Measurements from ENCODE around the gene SLC29A1.
"Not testable (repeated sequence)": the region's sequence is repeated elsewhere in the genome, so short reads cannot be mapped to it uniquely, and the experiment has no call there.

The SLC29A1 gene

GRCh38 chr6:44196351-44196750 lies 27.0 kb upstream of the SLC29A1 start:
- not testable (repeated sequence) for H3K4me1 ChIP-seq (ENCODE audit: control insufficient read depth in 1 of 2, insufficient read depth in 2 of 2, low read length in 2 of 2); H3K4me3 ChIP-seq (ENCODE audit: low read depth in 1 of 2, low read length in 2 of 2); H3K27ac ChIP-seq (ENCODE audit: low read length); H3K27me3 ChIP-seq (ENCODE audit: low read depth, low read length); H3K36me3 ChIP-seq (ENCODE audit: control insufficient read depth in 1 of 2, insufficient read depth in 2 of 2, low read length in 2 of 2); H3K9me3 ChIP-seq (ENCODE audit: control insufficient read depth in 1 of 2, low read length in 2 of 2)

- no peaks in the 10 kb centered on the region for H3K9me3 ChIP-seq (ENCODE audit: control insufficient read depth in 1 of 2, low read length in 2 of 2)
- no peaks in the 10 kb centered on the region for H3K4me1 ChIP-seq (ENCODE audit: control insufficient read depth in 1 of 2, insufficient read depth in 2 of 2, low read length in 2 of 2)
- H3K27ac ChIP-seq (ENCODE audit: low read length): no peak overlapping the region
These were observed 24.7 kb upstream of the SLC29A1 start for GRCh38 chr6:44198684-44199083.

GRCh38 chr6:44199883-44200282 lies 23.5 kb upstream of the SLC29A1 start:
- Histone ChIP-seq H3K27me3 (ENCODE audit: low read depth, low read length) (no peaks in the 10 kb centered on the region), H3K4me3 (ENCODE audit: low read depth in 1 of 2, low read length in 2 of 2) (no peak overlapping the region), H3K9me3 (ENCODE audit: control insufficient read depth in 1 of 2, low read length in 2 of 2) (no peaks in the 10 kb centered on the region), H3K4me1 (ENCODE audit: control insufficient read depth in 1 of 2, insufficient read depth in 2 of 2, low read length in 2 of 2) (no peaks in the 10 kb centered on the region), H3K27ac (ENCODE audit: low read length) (no peak overlapping the region), H3K36me3 (ENCODE audit: control insufficient read depth in 1 of 2, insufficient read depth in 2 of 2, low read length in 2 of 2) (no peaks in the 10 kb centered on the region)

More at GRCh38 chr6:44198684-44199083, 24.7 kb upstream of the SLC29A1 start:
- no peaks in the 10 kb centered on the region for H3K36me3 ChIP-seq (ENCODE audit: control insufficient read depth in 1 of 2, insufficient read depth in 2 of 2, low read length in 2 of 2)
- H3K27me3 ChIP-seq (ENCODE audit: low read depth, low read length): no peaks in the 10 kb centered on the region
- no peak overlapping the region for H3K4me3 ChIP-seq (ENCODE audit: low read depth in 1 of 2, low read length in 2 of 2)

- no peaks in the 10 kb centered on the region for H3K9me3 ChIP-seq (ENCODE audit: control insufficient read depth in 1 of 2, low read length in 2 of 2)
- no peaks in the 10 kb centered on the region for H3K36me3 ChIP-seq (ENCODE audit: control insufficient read depth in 1 of 2, insufficient read depth in 2 of 2, low read length in 2 of 2)
- no peak overlapping the region for H3K4me3 ChIP-seq (ENCODE audit: low read depth in 1 of 2, low read length in 2 of 2)
- no peaks in the 10 kb centered on the region for H3K27me3 ChIP-seq (ENCODE audit: low read depth, low read length)
- H3K4me1 ChIP-seq (ENCODE audit: control insufficient read depth in 1 of 2, insufficient read depth in 2 of 2, low read length in 2 of 2): no peaks in the 10 kb centered on the region
- H3K27ac ChIP-seq (ENCODE audit: low read length): no peak overlapping the region
These were observed 22.2 kb upstream of the SLC29A1 start for GRCh38 chr6:44201200-44201599.

- Histone ChIP-seq H3K27ac (ENCODE audit: low read length) (no peak overlapping the region), H3K9me3 (ENCODE audit: control insufficient read depth in 1 of 2, low read length in 2 of 2) (no peaks in the 10 kb centered on the region), H3K4me3 (ENCODE audit: low read depth in 1 of 2, low read length in 2 of 2) (no peak overlapping the region), H3K4me1 (ENCODE audit: control insufficient read depth in 1 of 2, insufficient read depth in 2 of 2, low read length in 2 of 2) (no peaks in the 10 kb centered on the region), H3K27me3 (ENCODE audit: low read depth, low read length) (no peaks in the 10 kb centered on the region), H3K36me3 (ENCODE audit: control insufficient read depth in 1 of 2, insufficient read depth in 2 of 2, low read length in 2 of 2) (no peaks in the 10 kb centered on the region)
These were observed 21.6 kb upstream of the SLC29A1 start for GRCh38 chr6:44201638-44202303.

GRCh38 chr6:44202332-44202971 lies 20.9 kb upstream of the SLC29A1 start:
- H3K9me3 ChIP-seq (ENCODE audit: control insufficient read depth in 1 of 2, low read length in 2 of 2): no peaks in the 10 kb centered on the region
- H3K27ac ChIP-seq (ENCODE audit: low read length): no peak overlapping the region
- H3K4me1 ChIP-seq (ENCODE audit: control insufficient read depth in 1 of 2, insufficient read depth in 2 of 2, low read length in 2 of 2): no peaks in the 10 kb centered on the region
- H3K27me3 ChIP-seq (ENCODE audit: low read depth, low read length): no peaks in the 10 kb centered on the region
- H3K36me3 ChIP-seq (ENCODE audit: control insufficient read depth in 1 of 2, insufficient read depth in 2 of 2, low read length in 2 of 2): no peaks in the 10 kb centered on the region
- no peak overlapping the region for H3K4me3 ChIP-seq (ENCODE audit: low read depth in 1 of 2, low read length in 2 of 2)

- no peaks in the 10 kb centered on the region for H3K36me3 ChIP-seq (ENCODE audit: control insufficient read depth in 1 of 2, insufficient read depth in 2 of 2, low read length in 2 of 2)
- H3K27ac ChIP-seq (ENCODE audit: low read length): no peak overlapping the region
- H3K9me3 ChIP-seq (ENCODE audit: control insufficient read depth in 1 of 2, low read length in 2 of 2): no peaks in the 10 kb centered on the region
- no peak overlapping the region for H3K4me3 ChIP-seq (ENCODE audit: low read depth in 1 of 2, low read length in 2 of 2)
- no peaks in the 10 kb centered on the region for H3K27me3 ChIP-seq (ENCODE audit: low read depth, low read length)
- no peaks in the 10 kb centered on the region for H3K4me1 ChIP-seq (ENCODE audit: control insufficient read depth in 1 of 2, insufficient read depth in 2 of 2, low read length in 2 of 2)
These were observed 20.2 kb upstream of the SLC29A1 start for GRCh38 chr6:44202972-44203750.

- Histone ChIP-seq H3K9me3 (ENCODE audit: control insufficient read depth in 1 of 2, low read length in 2 of 2) (no peaks in the 10 kb centered on the region), H3K27ac (ENCODE audit: low read length) (no peak overlapping the region)
These were observed 19.4 kb upstream of the SLC29A1 start for GRCh38 chr6:44203955-44204354.

GRCh38 chr6:44207966-44208365 lies 15.4 kb upstream of the SLC29A1 start:
- Histone ChIP-seq H3K36me3 (ENCODE audit: control insufficient read depth in 1 of 2, insufficient read depth in 2 of 2, low read length in 2 of 2) (no peaks in the 10 kb centered on the region), H3K9me3 (ENCODE audit: control insufficient read depth in 1 of 2, low read length in 2 of 2) (no peaks in the 10 kb centered on the region), H3K4me3 (ENCODE audit: low read depth in 1 of 2, low read length in 2 of 2) (no peak overlapping the region), H3K27ac (ENCODE audit: low read length) (no peak overlapping the region), H3K4me1 (ENCODE audit: control insufficient read depth in 1 of 2, insufficient read depth in 2 of 2, low read length in 2 of 2) (no peaks in the 10 kb centered on the region), H3K27me3 (ENCODE audit: low read depth, low read length) (no peaks in the 10 kb centered on the region)

More at GRCh38 chr6:44203955-44204354, 19.4 kb upstream of the SLC29A1 start:
- Histone ChIP-seq H3K4me1 (ENCODE audit: control insufficient read depth in 1 of 2, insufficient read depth in 2 of 2, low read length in 2 of 2) (no peaks in the 10 kb centered on the region), H3K36me3 (ENCODE audit: control insufficient read depth in 1 of 2, insufficient read depth in 2 of 2, low read length in 2 of 2) (no peaks in the 10 kb centered on the region), H3K4me3 (ENCODE audit: low read depth in 1 of 2, low read length in 2 of 2) (no peak overlapping the region), H3K27me3 (ENCODE audit: low read depth, low read length) (no peaks in the 10 kb centered on the region)

- Histone ChIP-seq H3K4me1 (ENCODE audit: control insufficient read depth in 1 of 2, insufficient read depth in 2 of 2, low read length in 2 of 2) (no peaks in the 10 kb centered on the region), H3K27ac (ENCODE audit: low read length) (no peak overlapping the region), H3K27me3 (ENCODE audit: low read depth, low read length) (no peaks in the 10 kb centered on the region), H3K9me3 (ENCODE audit: control insufficient read depth in 1 of 2, low read length in 2 of 2) (no peaks in the 10 kb centered on the region), H3K4me3 (ENCODE audit: low read depth in 1 of 2, low read length in 2 of 2) (no peak overlapping the region), H3K36me3 (ENCODE audit: control insufficient read depth in 1 of 2, insufficient read depth in 2 of 2, low read length in 2 of 2) (no peaks in the 10 kb centered on the region)
These were observed 12.1 kb upstream of the SLC29A1 start for GRCh38 chr6:44211284-44211683.

- H3K36me3 ChIP-seq (ENCODE audit: control insufficient read depth in 1 of 2, insufficient read depth in 2 of 2, low read length in 2 of 2): no peaks in the 10 kb centered on the region
- H3K9me3 ChIP-seq (ENCODE audit: control insufficient read depth in 1 of 2, low read length in 2 of 2): no peaks in the 10 kb centered on the region
- no peak overlapping the region for H3K4me3 ChIP-seq (ENCODE audit: low read depth in 1 of 2, low read length in 2 of 2)
- no peak overlapping the region for H3K27ac ChIP-seq (ENCODE audit: low read length)
- peaks cover 14 to 25% of the 10 kb centered on the region in 2 donors for H3K4me1 ChIP-seq (ENCODE audit: control insufficient read depth in 1 of 2, insufficient read depth in 2 of 2, low read length in 2 of 2)
- H3K27me3 ChIP-seq (ENCODE audit: low read depth, low read length): no peaks in the 10 kb centered on the region
These were observed 9.1 kb upstream of the SLC29A1 start for GRCh38 chr6:44214307-44214706.
